Endothelial cell of umbilical vein (primary cell): Measurements from ENCODE around the gene ANKH.

Experiments used
- EZH2 ChIP-seq: IDR thresholded peaks from 2 replicates; pipeline ENCODE4 v1.6.1; 2012; ENCODE audit warnings: borderline replicate concordance, low read depth, mild to moderate bottlenecking, moderate library complexity, low read length, inconsistent platforms; ENCODE audit not compliant: severe bottlenecking
- MYC ChIP-seq: IDR thresholded peaks from one replicate; pipeline ENCODE4 v1.6.1; 2011; ENCODE audit warnings: mild to moderate bottlenecking, low read depth, low read length
- TF ChIP-seq, protein P1 (sequence below), 2 donors: IDR thresholded peaks; 1 replicate in 1 of 2; 2 replicates in 1 of 2; pipeline ENCODE4 v1.5.1; 2011; ENCODE audit warnings: low read length in 2 of 2, mild to moderate bottlenecking in 2 of 2, moderate library complexity in 2 of 2, control low read depth in 1 of 2, inconsistent platforms in 1 of 2, low read depth in 1 of 2; ENCODE audit not compliant: insufficient read depth in 1 of 2; ENCODE audit errors: extremely low read depth in 1 of 2

DNA sequence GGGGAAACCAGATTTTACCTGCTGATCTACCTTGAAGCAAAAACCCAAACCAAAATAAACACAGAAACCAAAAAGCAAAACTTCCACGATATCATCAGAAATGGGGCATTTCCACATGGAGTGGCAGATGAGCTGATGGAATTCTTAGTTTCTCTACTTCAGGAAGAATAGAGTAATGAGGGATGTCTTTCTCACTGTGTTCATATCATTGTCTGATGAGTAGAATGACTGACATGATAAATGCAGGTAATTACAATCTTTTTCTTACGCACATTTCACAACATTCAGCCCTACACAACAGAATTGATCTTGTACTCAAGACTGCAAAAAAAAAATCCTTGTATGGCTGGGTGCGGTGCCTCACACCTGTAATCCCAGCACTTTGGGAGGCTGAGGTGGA is 23.2 kb upstream of the ANKH start:
- TF ChIP-seq, protein P1, sequence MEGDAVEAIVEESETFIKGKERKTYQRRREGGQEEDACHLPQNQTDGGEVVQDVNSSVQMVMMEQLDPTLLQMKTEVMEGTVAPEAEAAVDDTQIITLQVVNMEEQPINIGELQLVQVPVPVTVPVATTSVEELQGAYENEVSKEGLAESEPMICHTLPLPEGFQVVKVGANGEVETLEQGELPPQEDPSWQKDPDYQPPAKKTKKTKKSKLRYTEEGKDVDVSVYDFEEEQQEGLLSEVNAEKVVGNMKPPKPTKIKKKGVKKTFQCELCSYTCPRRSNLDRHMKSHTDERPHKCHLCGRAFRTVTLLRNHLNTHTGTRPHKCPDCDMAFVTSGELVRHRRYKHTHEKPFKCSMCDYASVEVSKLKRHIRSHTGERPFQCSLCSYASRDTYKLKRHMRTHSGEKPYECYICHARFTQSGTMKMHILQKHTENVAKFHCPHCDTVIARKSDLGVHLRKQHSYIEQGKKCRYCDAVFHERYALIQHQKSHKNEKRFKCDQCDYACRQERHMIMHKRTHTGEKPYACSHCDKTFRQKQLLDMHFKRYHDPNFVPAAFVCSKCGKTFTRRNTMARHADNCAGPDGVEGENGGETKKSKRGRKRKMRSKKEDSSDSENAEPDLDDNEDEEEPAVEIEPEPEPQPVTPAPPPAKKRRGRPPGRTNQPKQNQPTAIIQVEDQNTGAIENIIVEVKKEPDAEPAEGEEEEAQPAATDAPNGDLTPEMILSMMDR (IDR thresholded peaks at IDR 0.05; ENCODE audit: extremely low read depth in 1 of 2, insufficient read depth in 1 of 2, low read depth in 1 of 2, low read length in 2 of 2), result no peak
- TF ChIP-seq MYC (no peak), EZH2 (no peak)
